ENCODE measurements around the gene COX8C.

- TF ChIP-seq CTCF (IDR thresholded peaks at IDR 0.05) (no peak), POLR2A (IDR thresholded peaks at IDR 0.05) (no peak), POLR2AphosphoS5 (IDR thresholded peaks at IDR 0.05) (no peak)
Observed at GRCh38 chr14:93337143-93337753, 9.7 kb upstream of the COX8C start.

Measured in stomach (tissue), 4 donors.